PC-9 (cell line): ENCODE measurements around the gene UTP4.

Source experiments
- EZH2 ChIP-seq: fragments of 200-600 bp; sonication (generic); IDR thresholded peaks from 2 replicates; pipeline ENCODE4 v1.8.0; 2017; ENCODE audit warnings: antibody characterized with exemption, low read depth
- TF ChIP-seq, protein P1 (sequence below): fragments of 200-600 bp; sonication (generic); conservative IDR thresholded peaks from 2 replicates; pipeline ENCODE4 v1.6.1; 2017; ENCODE audit warnings: mixed run types, antibody characterized with exemption, mild to moderate bottlenecking, moderate library complexity

- TF ChIP-seq, protein P1, sequence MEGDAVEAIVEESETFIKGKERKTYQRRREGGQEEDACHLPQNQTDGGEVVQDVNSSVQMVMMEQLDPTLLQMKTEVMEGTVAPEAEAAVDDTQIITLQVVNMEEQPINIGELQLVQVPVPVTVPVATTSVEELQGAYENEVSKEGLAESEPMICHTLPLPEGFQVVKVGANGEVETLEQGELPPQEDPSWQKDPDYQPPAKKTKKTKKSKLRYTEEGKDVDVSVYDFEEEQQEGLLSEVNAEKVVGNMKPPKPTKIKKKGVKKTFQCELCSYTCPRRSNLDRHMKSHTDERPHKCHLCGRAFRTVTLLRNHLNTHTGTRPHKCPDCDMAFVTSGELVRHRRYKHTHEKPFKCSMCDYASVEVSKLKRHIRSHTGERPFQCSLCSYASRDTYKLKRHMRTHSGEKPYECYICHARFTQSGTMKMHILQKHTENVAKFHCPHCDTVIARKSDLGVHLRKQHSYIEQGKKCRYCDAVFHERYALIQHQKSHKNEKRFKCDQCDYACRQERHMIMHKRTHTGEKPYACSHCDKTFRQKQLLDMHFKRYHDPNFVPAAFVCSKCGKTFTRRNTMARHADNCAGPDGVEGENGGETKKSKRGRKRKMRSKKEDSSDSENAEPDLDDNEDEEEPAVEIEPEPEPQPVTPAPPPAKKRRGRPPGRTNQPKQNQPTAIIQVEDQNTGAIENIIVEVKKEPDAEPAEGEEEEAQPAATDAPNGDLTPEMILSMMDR = no peak
- no peak for TF ChIP-seq EZH2
These were observed 69.3 kb downstream of the UTP4 start for GRCh38 chr16:69201787-69202186.
